Measurements from ENCODE around the gene ZNF611.
"Not testable (repeated sequence)": the region's sequence is repeated elsewhere in the genome, so short reads cannot be mapped to it uniquely, and the experiment has no call there.

Gene ZNF611

GRCh38 chr19:52716522-52716921 is 18.3 kb downstream of the ZNF611 start:
- no peak for TF ChIP-seq CTCF (IDR thresholded peaks at IDR 0.05)
- Mint-ChIP-seq H3K27me3 (ENCODE audit: low read depth, poor library complexity) (peaks cover 3% of the 10 kb centered on the region), H3K9me3 (peaks cover 32% of the 10 kb centered on the region), H3K36me3 (ENCODE audit: low read depth) (peaks cover 88% of the 10 kb centered on the region), H3K27ac (peak overlapping the region; percentile 49), H3K4me3 (no peak overlapping the region), H3K4me1 (peaks cover 24% of the 10 kb centered on the region)
- DNase-seq = no peak

- H3K27me3 Mint-ChIP-seq (ENCODE audit: low read depth, poor library complexity); DNase-seq; H3K4me3 Mint-ChIP-seq: not testable (repeated sequence)
- Mint-ChIP-seq H3K27ac (peak overlapping the region; percentile 49), H3K36me3 (ENCODE audit: low read depth) (peaks cover 88% of the 10 kb centered on the region), H3K9me3 (peaks cover 30% of the 10 kb centered on the region), H3K4me1 (peaks cover 24% of the 10 kb centered on the region)
These were observed 18.9 kb downstream of the ZNF611 start for GRCh38 chr19:52715902-52716301.

- Mint-ChIP-seq H3K27ac (peak overlapping the region; percentile 49), H3K36me3 (ENCODE audit: low read depth) (peaks cover 89% of the 10 kb centered on the region), H3K4me1 (peaks cover 24% of the 10 kb centered on the region), H3K9me3 (peaks cover 31% of the 10 kb centered on the region)
- DNase-seq; H3K4me3 Mint-ChIP-seq; H3K27me3 Mint-ChIP-seq (ENCODE audit: low read depth, poor library complexity): not testable (repeated sequence)
These were observed 19.5 kb downstream of the ZNF611 start for GRCh38 chr19:52715330-52715729.

GRCh38 chr19:52713051-52713450 is 21.8 kb downstream of the ZNF611 start:
- Mint-ChIP-seq H3K4me1 (peaks cover 17% of the 10 kb centered on the region), H3K36me3 (ENCODE audit: low read depth) (peaks cover 89% of the 10 kb centered on the region), H3K9me3 (peaks cover 30% of the 10 kb centered on the region)
- DNase-seq; H3K27ac Mint-ChIP-seq; H3K4me3 Mint-ChIP-seq; H3K27me3 Mint-ChIP-seq (ENCODE audit: low read depth, poor library complexity): not testable (repeated sequence)

GRCh38 chr19:52711661-52712060 is 23.2 kb downstream of the ZNF611 start:
- Mint-ChIP-seq H3K36me3 (ENCODE audit: low read depth) (peaks cover 91% of the 10 kb centered on the region), H3K4me1 (peaks cover 12% of the 10 kb centered on the region), H3K9me3 (peaks cover 41% of the 10 kb centered on the region)
- not testable (repeated sequence) for DNase-seq; H3K4me3 Mint-ChIP-seq; H3K27me3 Mint-ChIP-seq (ENCODE audit: low read depth, poor library complexity); H3K27ac Mint-ChIP-seq

- no peak for TF ChIP-seq CTCF (IDR thresholded peaks at IDR 0.05)
- Mint-ChIP-seq H3K4me3 (no peak overlapping the region), H3K27me3 (ENCODE audit: low read depth, poor library complexity) (no peaks in the 10 kb centered on the region), H3K27ac (no peak overlapping the region), H3K4me1 (peaks cover under 1% of the 10 kb centered on the region), H3K9me3 (peaks cover 52% of the 10 kb centered on the region), H3K36me3 (ENCODE audit: low read depth) (peaks cover 95% of the 10 kb centered on the region)
- no peak for DNase-seq
These were observed 24.3 kb downstream of the ZNF611 start for GRCh38 chr19:52710538-52710937.

GRCh38 chr19:52705615-52706014 is 29.2 kb downstream of the ZNF611 start:
- Mint-ChIP-seq H3K9me3 (peaks cover 90% of the 10 kb centered on the region), H3K36me3 (ENCODE audit: low read depth) (peaks cover 96% of the 10 kb centered on the region)
- not testable (repeated sequence) for H3K27ac Mint-ChIP-seq; H3K4me3 Mint-ChIP-seq; H3K4me1 Mint-ChIP-seq; H3K27me3 Mint-ChIP-seq (ENCODE audit: low read depth, poor library complexity); DNase-seq

- DNase-seq = no peak
- Mint-ChIP-seq H3K4me3 (no peak overlapping the region), H3K27me3 (ENCODE audit: low read depth, poor library complexity) (peaks cover 2% of the 10 kb centered on the region), H3K4me1 (peaks cover 10% of the 10 kb centered on the region), H3K27ac (no peak overlapping the region), H3K36me3 (ENCODE audit: low read depth) (peaks cover 91% of the 10 kb centered on the region), H3K9me3 (peaks cover 80% of the 10 kb centered on the region)
- TF ChIP-seq CTCF (IDR thresholded peaks at IDR 0.05) = no peak
These were observed 30.9 kb downstream of the ZNF611 start for GRCh38 chr19:52703917-52704316.

Measured in nephron progenitor cell (in vitro differentiated cells).